Stimulated activated CD4-positive, alpha-beta T cell treated with anti-CD3 and anti-CD28 coated beads, Interleukin-4, amount 100 ng/mL, for 48 hours (primary cell): ENCODE data around the gene MLF2.

Source experiments
- DNase-seq, 2 donors: peaks; one replicate each; pipeline ENCODE4 v3.0.0-alpha.2; 2020; ENCODE audit warnings: low read depth in 2 of 2

Gene MLF2

GRCh38 chr12:6778217-6778573 is 25.3 kb upstream of the MLF2 start:
- DNase-seq, result no peak

- DNase-seq, result no peak
These were observed 24.4 kb upstream of the MLF2 start for GRCh38 chr12:6777386-6777785.

GRCh38 chr12:6775185-6776174 is 22.5 kb upstream of the MLF2 start:
- no peak for DNase-seq

GRCh38 chr12:6774499-6775062 is 21.6 kb upstream of the MLF2 start:
- no peak for DNase-seq

- DNase-seq, result no peak
These were observed 20.8 kb upstream of the MLF2 start for GRCh38 chr12:6773590-6774351.

GRCh38 chr12:6772726-6773589 is 20.0 kb upstream of the MLF2 start:
- no peak for DNase-seq

GRCh38 chr12:6772331-6772695 is 19.4 kb upstream of the MLF2 start, which contains the start of gene LAG3:
Gene LAG3, plus strand, starts transcription at chr12:6772520. Its CDS starts 333 bp downstream, at chr12:6772853.
- peak in 1 of 2 donors; percentile 64 for DNase-seq

GRCh38 chr12:6771509-6772330 is 18.8 kb upstream of the MLF2 start:
- no peak for DNase-seq

- DNase-seq, result no peak
These were observed 18.2 kb upstream of the MLF2 start for GRCh38 chr12:6771091-6771495.

- DNase-seq, result no peak
These were observed 17.7 kb upstream of the MLF2 start for GRCh38 chr12:6770600-6770999.

- DNase-seq, result no peak
These were observed 17.2 kb upstream of the MLF2 start for GRCh38 chr12:6770094-6770493.

- no peak for DNase-seq
These were observed 16.7 kb upstream of the MLF2 start for GRCh38 chr12:6769666-6770065.

- DNase-seq, result no peak
These were observed 16.0 kb upstream of the MLF2 start for GRCh38 chr12:6768990-6769389.

- no peak for DNase-seq
These were observed 15.5 kb upstream of the MLF2 start for GRCh38 chr12:6768437-6768914.

GRCh38 chr12:6767353-6768319 is 14.7 kb upstream of the MLF2 start:
- DNase-seq, result no peak

- DNase-seq, result no peak
These were observed 13.9 kb upstream of the MLF2 start for GRCh38 chr12:6766651-6767349.

- DNase-seq, result no peak
These were observed 13.0 kb upstream of the MLF2 start, which contains the start of gene PTMS for GRCh38 chr12:6765634-6766581. Gene PTMS, plus strand, starts transcription at chr12:6766363. Its CDS starts 343 bp downstream, at chr12:6766706.
